Dermis blood vessel endothelial cell (primary cell): Measurements from ENCODE around the gene B3GALT5. TPM values are rescaled to one million over a fixed set of nuclear protein-coding genes. Genes with fewer than 3 reads are reported as not detected.

ENCODE experiments used
- DNase-seq: peaks from one replicate; pipeline ENCODE4 v3.0.0; 2010
- total RNA-seq: library from RNA; depleted of rRNA; stranded (reverse); fragments of >200 nt; gene quantifications from 2 replicates; pipeline ENCODE4 v1.2.3, GENCODE V29; 2014

Gene B3GALT5
- total RNA-seq, 1 donor from 2014 or later = under 0.01 TPM

DNA sequence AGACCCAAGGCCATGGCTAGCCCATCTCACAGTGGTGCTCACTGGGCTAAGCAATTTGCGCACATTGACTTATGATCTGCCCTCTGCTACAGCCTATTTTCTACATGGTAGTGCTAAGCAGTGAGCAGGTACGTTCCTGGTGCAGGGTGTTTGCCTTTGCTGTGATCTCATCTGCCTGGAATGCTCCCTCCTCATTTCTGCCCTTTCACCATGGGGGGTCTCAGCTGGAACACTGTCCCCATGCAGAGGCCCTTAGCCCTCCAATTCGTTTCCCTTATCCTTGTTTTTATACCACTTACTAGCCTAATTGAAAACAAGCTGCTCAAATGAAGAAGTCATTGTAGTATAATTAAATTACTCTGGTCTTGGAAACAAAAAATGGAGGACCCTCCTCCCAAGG is 2.0 kb upstream of the B3GALT5 start:
- no peak for DNase-seq

DNA sequence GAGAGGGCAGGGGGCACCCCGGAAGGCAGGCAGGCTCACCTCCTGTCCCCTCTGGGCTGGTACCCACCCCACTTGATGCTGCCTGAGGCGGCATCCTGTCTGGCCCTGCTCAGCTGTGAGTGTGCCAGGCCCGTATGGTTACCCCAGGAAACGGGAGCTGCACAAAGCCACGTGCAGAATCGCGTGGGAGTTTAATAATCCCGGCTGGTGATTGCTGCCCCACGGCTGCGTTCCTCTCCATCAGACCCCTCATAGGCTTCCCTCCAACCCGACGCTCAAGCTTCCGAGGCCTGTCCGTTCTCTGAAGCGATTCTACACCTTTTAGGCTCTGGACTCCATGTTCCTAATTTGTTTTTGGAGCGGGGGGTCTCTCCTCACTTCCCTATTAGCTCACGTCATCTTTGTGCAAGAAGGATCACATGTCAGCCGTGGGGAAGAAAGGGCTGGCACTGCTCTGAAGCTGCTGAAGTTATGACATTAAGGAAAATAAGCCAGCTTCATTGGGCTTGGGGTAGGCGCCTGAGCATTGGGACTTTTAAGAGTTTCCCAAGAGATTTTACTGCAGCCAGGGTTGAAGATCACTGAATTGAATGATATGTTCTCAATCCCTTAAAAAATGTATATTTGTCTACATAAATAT is 1.1 kb upstream of the B3GALT5 start:
- DNase-seq = no peak

GRCh38 chr21:39613041-39613934 is 548 bp downstream of the B3GALT5 start:
- DNase-seq = no peak

- no peak for DNase-seq
Measured at GRCh38 chr21:39616211-39616772, 3.6 kb downstream of the B3GALT5 start.

DNA sequence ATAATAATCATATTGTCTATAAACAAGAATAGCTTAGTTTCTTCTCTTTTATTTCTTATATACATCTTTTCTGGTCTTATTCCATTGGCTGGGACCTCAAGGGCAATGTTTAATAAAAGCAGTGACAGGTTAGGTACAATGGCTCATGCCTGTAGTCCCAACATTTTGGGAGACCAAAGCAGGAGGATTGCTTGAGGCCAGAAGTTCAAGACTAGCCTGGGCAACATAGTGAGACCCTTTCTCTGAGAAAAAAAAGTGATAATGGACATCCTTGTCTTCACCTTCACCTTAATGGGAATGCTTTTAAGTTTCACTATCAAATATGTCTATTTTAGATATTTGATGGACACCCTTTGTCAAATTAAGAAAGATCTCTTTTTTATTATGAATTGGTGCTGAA is 8.1 kb downstream of the B3GALT5 start:
- DNase-seq = no peak

DNA sequence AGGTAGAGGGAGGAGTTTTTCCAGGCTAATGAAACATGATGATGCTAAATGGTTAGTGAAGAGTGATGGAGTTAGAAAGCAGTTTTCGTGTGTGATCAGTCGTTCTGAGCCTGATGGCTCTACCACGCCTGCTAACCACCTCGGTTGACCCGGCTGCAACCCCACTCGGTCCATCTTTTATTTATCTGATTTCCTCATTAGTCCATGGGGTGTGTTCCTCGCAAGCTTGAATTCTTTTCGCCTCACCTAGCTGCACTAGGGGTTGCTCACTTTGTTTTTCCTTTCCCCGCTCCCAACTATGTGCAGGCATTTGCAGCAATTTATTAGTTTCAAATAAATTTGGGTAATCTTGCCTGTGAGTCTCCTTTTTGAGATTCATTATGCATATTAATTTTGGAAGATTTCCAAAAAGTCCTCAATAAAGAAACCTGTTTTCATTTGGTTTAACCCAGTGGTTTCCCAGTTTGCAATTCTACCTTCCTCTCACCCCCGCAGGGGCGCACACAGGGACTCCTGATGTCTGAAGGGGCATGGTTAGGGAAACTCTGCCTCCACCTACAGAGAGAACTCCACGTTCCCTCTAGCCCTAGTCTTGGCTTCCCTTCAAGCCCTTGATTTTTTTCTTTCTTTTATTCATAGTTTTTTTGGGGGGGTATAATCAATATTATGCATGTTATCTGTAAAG is 12.6 kb downstream of the B3GALT5 start:
- DNase-seq = no peak

- no peak for DNase-seq
Measured at GRCh38 chr21:39628385-39628784, 15.6 kb downstream of the B3GALT5 start.

GRCh38 chr21:39630191-39630591 is 17.5 kb downstream of the B3GALT5 start:
- no peak for DNase-seq

- no peak for DNase-seq
Measured at GRCh38 chr21:39630827-39631226, 18.1 kb downstream of the B3GALT5 start.

- no peak for DNase-seq
Measured at GRCh38 chr21:39631842-39632562, 19.3 kb downstream of the B3GALT5 start.

- DNase-seq = no peak
Measured at GRCh38 chr21:39632796-39633442, 20.2 kb downstream of the B3GALT5 start.

DNA sequence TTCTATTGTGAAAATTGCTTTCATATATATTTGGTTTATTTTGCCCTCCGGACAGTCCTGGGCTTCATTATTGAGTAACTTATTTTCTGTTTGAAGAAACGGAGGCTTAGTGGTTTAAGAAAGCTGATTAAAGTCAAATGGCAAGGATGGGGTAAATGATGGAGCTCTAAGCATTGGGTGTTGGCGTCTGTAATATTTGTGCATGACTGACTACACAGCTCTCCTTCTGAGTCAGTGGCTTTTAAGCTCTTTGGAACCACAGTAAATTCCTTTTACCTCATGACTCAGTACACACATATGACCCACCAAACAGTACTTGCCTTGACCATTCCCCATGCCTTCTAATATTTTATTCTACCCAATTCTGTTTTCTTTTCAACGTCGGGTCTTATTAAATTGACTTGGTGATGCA is 21.0 kb downstream of the B3GALT5 start:
- DNase-seq = no peak

- DNase-seq = no peak
Measured at GRCh38 chr21:39634507-39634906, 21.8 kb downstream of the B3GALT5 start.

DNA sequence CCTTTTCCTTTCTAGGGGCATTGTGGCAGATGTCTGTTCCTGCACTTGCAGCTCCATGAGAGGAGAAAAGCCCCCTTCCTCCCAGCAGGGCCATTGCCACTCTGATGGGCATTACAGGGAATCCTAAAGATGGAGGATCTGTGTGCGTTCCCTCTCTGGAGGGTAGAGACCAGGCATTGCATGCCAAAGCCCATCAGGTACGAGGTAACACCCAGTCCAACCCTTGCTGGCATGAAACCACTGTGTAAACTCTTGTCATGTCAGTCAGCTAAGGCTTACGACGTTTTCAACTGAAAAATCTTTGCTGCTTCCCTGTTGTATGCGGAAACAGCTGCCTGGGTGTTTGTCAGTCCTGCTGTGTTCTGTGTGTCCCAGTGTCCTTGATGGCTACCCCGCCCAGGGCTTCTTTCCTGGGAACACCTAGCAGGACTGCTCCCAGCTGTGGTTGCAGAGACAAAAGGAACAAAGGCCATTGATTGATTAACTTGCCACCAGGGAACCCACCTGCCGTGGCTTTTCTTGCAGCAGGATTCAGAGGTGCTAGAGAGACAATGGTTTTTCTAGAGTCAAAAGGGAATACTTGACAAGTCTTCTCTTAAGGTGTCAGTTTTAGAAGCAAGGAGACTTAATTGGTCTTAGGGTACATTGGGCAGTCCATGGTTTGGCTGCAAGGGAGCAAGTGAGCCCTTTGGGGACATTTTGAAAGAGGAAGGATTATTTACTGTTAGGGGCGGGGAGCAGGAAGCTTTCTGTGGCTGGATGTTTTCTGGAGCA is 24.6 kb downstream of the B3GALT5 start:
- DNase-seq = no peak

DNA sequence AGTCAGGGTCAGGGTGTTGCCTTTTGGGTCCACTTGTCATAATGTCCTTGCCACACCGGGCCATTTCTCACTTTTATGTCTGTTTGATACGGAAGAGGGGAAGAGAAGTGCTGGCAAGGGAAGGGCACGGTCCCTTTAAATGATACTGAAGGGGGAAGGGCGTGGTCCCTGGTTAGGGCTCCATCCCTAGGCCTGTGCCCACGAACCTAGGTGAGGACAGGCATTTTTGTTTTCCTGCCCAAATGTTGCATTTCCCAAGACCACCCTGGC is 25.2 kb downstream of the B3GALT5 start:
- DNase-seq = no peak

DNA sequence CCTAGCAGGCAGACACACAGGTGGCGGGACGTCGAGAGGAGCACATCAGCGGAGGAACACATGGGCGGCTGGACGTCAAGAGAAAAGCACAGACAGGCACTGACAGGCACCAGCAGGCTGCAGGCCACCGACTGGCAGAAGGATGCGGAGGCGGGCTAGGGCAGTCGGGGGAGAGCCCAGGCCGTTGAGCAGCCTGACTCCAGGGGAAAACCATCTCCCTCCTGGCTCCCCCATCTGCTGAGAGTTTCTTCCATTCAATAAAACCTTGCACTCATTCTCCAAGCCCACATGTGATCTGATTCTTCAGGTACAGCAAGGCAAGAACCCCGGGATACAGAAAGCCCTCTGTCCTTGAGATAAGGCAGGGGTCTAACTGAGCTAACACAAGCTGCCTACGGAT is 25.5 kb downstream of the B3GALT5 start:
- DNase-seq = no peak

- DNase-seq = no peak
Measured at GRCh38 chr21:39640754-39641153, 28.0 kb downstream of the B3GALT5 start.

GRCh38 chr21:39641827-39642450 is 29.2 kb downstream of the B3GALT5 start:
- no peak for DNase-seq

DNA sequence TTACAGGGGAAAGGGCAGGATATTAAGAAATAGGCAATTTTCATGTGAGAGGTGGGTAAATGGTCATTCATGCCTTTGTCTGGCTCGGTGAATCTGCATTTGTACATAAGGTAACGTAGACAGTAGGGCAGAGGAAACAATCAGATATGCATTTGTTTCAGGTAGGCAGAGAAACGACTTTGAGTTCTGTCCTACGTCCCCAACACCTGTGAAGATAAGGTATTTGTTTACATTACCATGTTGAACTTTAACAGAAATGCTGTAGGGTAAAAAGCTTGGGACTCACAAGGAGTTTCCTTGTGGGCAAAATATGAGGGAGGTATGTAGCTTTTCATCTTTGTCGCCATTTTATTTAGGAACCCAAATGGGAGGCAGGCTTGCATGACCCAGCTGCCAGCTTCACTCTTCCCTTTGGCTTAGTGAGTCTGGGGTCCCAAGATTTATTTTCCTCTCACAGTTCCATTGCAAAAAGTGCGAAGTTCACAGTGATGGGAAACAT is 31.4 kb downstream of the B3GALT5 start:
- DNase-seq = no peak

DNA sequence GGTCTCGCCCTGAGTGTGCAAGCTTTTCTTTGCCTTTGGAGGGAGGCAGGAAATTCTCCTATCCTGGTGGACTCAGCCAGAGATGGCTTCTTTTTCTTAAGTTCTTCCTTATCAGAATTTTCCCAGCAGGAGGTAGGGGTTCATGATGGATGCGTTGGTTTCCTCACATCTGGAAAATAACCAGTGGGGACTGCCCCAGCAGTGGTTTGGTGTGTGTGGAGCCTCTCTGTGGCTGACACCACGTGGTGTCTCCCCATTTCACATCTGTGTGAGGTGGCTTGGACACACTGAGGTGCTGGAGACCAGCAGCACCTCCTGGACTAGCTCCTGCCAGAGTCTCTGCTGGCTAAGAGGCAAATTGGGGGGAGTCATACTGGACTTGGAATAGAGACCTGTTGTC is 32.6 kb downstream of the B3GALT5 start:
- no peak for DNase-seq

GRCh38 chr21:39647476-39647875 is 34.7 kb downstream of the B3GALT5 start:
- peak; percentile 9 for DNase-seq
